ENCODE data around the gene C19orf25.
"Not testable (repeated sequence)": the region's sequence is repeated elsewhere in the genome, so short reads cannot be mapped to it uniquely, and the experiment has no call there.

Gene C19orf25

DNA sequence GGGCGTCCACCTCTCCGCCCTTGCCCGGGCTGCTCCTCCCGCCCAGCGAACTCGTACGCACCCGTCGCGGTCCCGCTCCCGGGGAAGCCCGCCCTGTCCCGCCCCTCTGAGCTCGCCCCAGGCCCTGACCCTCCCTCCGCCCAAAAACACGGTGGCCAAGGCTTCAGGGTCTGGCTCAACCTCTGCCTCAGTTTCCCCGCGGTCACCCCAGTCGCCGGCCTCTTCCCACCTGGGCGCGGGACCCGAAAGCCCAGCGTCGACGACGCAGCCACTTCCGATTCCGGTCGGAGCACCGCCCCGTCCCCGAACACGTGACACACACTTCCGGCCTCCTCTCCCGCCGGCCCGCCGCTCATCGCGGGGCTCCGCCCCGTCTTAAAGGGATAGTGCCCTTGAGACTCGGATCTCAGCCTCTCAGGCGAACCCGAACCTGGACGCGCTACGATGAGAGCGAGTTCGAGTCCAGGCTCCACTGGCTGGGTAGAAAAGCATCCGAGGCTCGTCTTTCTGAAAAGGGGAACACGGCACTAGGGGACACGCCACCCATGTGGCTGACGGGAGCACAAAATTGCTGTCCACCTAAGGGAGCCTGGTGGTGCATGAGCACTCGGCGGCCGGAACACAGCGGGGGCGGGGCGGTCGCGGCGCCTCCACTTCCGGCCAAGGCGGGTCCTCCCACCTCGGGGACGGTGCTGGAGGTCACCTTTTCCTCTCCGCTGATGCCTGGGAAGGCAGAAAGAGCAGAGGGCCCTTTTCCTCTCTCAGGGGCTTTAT is at the start of gene C19orf25:
C19orf25 (minus strand) TSS at position 282 of the 774 bp plus-strand sequence. CDS start 312 bp downstream, outside the sequence.
- FAIRE-seq = peak; percentile 97

- FAIRE-seq = no peak
Measured at GRCh38 chr19:1527650-1528309, 48.8 kb upstream of the C19orf25 start.

- no peak for FAIRE-seq
Measured at GRCh38 chr19:1526979-1527649, 48.1 kb upstream of the C19orf25 start.

DNA sequence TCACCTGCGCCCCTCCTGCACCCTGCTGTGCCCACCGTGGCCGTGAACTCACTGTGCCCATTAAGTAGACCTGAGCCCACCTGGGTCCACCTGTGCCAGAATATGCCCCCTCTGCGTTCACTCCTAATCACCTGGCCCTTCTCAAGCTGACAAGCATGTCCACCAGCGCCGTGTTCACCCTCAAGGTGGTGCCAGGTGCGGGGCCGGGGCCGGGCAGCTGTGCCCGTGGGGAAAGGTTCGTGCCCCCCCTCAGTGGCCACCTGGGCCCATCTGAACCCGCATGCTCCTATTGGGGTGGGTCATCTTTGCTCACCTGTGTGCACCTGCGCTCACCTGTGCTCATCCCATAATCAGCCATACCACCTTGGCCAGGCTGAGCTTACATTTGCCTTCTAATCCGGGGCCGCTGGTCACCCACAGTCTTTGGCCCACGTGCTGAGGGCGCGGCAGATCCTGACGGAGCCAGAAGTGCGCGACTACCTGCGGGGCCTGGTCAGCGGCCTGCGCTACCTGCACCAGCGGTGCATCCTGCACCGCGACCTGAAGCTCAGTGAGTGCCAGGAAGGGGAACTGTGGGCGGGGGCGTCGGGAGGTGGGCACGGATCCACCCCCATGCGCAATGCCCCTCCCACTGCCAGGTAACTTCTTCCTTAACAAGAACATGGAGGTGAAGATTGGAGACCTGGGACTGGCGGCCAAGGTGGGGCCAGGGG is 47.2 kb upstream of the C19orf25 start:
- no peak for FAIRE-seq

DNA sequence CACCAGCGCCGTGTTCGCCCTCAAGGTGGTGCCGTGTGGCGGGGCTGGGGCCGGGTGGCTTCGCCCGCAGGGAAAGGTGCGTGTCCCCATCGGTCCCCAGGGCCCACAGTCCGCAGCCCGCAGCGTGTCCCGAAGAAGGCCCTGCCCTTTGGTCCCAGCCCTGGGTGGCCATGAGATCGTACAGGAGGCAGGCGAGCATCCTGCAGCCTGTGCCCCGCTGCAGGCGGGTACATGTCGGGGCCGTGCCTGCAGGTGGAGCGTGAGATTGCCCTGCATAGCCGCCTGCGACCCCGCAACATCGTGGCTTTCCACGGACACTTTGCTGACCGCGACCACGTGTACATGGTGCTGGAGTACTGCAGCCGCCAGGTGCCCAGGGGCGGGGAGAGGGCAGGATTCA is 46.3 kb upstream of the C19orf25 start:
- no peak for FAIRE-seq

GRCh38 chr19:1524972-1525325 is 45.9 kb upstream of the C19orf25 start:
- FAIRE-seq = no peak

DNA sequence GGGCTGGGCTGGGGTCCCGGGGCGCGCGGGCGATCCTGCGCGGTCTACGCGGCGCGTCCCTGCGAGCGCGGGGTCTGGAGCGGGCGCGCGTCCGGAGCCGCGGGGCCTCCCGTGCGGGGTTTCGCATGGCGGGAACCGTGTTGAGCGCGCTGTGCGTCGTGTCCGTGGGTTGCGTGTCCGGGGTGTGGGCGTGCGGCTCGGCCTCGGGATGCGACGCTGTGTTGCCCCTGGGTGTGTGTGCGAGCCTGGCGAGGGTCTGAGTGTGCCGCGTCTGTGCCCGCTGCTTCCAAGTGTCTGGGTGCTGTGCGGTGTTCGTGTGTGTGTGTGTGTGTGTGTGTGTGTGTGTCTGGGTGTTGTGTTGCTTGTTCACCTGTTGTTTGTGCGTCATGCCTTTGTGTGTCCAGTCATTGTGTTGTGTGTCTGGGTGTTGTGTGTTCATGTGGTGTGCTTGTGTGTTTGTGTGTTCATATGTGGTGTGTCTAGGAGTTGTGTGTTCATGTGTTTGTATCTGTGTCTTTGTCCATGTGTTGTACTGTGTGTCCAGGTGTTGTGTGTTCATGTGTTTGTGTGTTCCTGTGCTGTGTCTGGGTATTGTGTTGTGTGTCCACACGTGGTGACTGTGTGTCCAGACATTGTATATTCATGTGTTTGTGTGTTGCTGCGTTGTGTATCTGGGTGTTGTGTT is 45.4 kb upstream of the C19orf25 start:
- no peak for FAIRE-seq

DNA sequence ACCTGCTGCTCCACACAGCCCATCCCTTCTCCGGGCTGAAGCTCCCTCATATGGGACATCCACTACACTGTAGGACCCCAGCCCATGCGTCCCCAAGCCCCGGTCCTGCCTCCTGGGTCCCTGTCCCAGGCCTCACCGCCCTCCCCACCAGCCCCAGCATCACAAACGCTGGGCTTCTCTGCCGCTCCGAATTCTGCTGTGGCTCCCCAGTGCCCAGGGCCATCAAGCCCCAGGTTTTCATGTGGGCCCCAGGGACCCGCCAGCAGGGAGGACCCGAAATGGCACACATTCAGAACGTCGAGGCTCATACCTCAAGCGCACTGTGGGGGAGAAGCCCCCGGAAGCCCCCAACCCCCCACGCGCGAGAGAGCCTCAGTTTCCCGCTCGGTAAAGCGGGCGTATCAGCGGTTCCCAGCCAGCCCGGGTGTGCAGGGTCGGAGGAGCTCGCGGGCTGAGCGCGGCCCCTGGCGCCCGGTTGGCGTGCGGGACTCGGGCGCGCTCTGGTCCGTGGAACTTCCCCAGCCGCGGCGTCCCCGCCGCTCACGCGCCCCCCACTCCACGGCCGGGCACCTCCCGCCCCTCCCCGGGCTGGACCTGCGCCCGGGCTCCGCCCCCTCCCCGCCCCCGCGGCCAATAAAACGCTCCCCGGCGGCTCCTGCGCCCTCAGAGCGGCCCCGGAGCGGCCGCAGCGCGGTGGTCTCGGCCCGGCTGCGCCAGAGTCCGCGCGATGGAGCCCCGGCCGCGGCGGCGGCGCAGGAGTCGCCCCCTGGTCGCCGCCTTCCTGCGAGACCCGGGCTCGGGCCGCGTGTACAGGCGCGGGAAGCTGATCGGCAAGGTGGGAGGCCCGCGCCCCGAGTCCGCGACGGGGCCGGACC is 44.6 kb upstream of the C19orf25 start, which contains the start of gene PLK5:
PLK5 (plus strand) TSS at position 666 of the 875 bp plus-strand sequence. CDS start 2,920 bp downstream, outside the sequence.
- FAIRE-seq = no peak

GRCh38 chr19:1522838-1523237 is 43.8 kb upstream of the C19orf25 start:
- no peak for FAIRE-seq

- no peak for FAIRE-seq
Measured at GRCh38 chr19:1522061-1522460, 43.0 kb upstream of the C19orf25 start.

DNA sequence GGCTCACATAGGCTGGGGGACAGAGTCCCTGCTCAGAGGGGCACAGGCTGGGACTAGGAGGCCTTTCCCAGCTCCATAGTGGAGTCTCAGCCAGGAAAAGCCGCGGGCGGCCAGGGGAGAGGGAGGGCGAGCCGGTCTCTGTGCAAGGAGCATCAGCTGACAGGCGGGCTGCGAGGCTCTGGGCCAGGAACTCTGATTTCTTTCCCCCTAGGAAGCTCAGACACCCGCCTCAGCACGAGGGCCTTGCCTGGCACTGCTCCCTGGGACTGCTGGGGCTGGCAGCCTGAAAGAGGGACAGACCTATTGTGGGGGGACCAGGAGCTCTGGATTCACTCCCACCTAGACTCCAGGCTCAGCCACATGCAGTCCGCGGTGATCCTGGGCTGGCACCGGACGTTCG is 42.6 kb upstream of the C19orf25 start:
- FAIRE-seq = no peak

DNA sequence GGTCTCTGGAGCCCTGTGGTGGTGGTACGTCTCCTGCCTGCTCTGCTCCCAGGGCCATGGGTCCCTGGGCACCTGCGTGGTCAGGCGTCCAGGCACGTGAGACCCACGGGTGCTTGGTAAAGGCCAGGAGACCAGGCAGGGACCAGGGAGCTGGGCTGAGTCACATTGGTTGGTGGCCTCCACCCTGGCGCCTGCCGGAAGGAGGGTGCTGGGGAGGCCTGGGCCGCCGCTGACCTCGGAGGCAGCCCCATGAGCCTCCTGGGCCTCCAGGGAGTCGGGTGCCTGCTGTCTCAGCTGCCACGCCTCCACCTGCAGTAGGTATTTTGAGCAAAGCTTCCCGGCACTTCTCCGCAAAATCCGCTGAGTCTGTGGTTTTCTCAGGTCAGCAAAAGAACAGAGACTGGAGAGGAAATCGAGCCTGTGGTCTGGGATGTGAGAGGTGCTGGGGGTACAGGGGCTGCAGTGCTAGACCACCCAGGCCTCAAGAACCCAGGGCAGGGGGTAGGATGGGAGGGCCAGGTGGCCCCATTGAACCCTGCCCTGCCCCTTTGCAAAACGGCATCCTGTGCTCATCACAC is 41.3 kb upstream of the C19orf25 start:
- no peak for FAIRE-seq

- not testable (repeated sequence) for FAIRE-seq
Measured at GRCh38 chr19:1519802-1520201, 40.8 kb upstream of the C19orf25 start.

DNA sequence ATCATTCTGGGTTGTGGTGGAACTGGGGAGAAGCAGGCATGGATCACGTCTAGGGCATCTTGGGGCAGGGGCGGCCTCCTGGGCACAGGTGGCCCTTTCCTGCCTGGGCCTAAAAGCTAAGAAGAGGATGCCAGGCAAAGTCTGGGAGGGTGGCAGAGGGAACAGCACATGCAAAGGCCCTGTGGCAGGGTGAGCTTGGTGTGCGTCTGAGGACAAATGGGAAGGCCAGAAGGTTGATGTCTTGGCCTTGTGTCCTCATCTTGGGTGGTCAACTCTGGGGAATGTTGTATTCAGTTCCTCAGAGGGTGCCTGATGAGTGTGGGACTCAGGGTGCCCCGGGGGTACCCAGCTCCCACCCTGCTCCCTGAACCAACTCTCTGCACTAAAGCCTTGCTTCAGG is 39.5 kb upstream of the C19orf25 start:
- no peak for FAIRE-seq

- FAIRE-seq = no peak
Measured at GRCh38 chr19:1516395-1516753, 37.4 kb upstream of the C19orf25 start.

DNA sequence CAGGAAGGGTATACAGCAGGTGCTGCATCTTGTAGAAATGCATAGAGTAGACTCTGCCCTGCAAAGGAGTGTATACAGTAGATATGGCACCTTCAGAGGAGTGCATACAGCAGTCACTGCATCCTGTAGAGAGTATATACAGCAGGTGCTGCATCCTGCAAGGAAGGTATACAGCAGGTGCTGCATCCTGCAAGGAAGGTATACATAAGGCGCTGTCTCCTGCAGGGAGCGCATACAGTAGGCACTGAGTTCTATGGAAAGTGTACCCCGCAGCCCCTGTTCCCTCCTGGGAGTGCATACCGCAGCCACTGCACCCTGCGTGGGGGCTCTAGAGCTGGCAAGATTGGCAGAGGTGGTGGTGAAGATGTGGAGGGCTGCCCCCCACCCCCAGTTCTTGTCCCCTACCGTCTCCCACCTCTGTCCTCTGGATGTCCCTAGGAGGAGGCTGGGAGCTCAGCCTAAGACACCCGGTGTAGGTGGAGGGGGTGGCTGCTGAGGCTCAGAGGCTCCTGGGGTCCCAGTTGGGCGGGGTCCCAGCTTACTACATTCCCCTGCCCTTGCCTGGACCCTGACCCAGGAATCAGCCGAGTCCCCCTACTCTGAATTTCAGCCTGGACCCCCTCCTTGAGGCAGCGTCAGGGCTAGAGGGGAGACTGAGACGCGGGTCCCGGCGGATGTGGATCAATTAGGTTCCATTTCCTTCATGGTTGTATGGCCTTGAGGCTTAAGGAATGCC is 36.1 kb upstream of the C19orf25 start:
- no peak for FAIRE-seq

- FAIRE-seq = no peak
Measured at GRCh38 chr19:1514295-1514661, 35.3 kb upstream of the C19orf25 start.

DNA sequence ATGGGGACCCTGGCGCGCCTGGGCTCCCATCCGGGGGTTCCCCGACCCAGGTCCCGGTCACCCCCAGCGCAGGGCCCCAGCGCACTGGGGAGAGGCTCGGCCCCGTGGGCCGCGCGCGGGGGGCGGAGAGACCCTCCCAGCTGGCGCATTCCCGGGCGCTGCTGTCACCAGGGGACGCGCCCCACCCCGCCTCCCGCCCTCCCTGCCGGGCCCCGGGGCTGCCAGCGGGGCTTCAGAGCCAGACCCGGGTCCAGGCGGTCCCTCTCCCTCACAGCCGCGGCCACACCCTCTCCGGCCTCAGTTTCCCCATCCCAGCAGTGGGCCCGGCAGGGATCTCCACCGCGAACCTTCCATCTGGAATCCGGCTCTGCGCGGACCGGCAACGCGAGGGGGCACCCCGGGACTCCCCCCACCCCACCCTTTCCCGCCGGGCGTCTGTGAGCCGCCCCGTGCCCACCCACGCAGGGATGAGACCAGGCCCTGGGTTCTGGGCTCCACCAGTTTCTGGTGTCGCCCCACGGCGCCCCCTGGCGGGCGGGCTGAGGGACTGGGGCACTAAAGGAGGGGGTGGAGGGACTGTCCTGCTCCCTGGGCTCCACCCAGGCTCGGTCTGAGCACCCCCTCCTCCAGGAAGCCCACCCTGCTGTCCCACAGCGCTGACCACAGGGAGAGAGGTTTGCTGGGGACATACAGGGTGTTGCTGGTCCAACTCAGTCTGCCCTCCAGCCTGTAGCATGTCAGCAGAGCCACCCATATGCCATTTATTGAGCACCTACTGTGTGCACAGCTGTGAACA is 34.7 kb upstream of the C19orf25 start:
- no peak for FAIRE-seq

DNA sequence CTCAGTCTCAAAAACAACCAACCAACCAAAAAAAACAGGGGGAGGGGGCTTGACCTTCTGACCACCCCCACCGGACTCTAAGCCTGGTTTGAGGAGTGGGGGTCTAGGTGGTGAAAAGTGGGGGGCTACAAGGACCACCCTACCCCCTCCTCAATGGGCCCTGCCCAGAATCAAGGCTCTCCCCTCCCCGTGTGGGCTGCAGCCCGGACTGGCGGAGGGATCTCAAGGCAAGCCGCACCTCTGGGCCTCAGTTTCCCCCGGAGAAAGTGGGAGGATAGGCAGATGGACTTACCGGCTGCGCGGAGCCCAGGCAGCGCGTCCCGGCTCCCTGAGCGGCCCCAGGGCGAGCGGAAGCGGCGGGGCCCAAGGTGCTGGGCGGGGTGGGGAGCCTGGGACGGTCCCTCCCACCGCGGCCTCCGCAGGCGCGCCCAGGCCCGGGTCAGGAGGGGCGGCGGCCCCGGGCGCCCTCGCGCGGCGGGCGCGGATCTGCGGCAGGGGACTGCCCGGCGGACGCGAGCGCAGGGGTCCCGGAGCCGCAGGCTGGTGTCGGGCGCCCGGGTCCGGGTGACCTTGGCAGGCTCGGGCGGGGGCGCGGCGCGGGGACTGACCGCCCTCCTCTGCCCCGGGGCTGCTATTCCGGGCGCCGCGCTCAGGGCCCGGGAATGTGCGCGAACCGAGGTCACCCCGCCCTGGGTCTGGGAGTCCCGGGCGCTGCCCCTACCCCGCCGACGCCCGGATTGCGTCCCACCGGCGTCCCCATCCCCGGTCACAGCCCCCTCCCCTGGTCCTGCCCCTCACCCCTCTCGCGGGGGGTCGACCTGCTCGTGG is 33.9 kb upstream of the C19orf25 start, which contains the start of gene ADAMTSL5:
ADAMTSL5 (minus strand) TSS at position 349 of the 828 bp plus-strand sequence. CDS start 2,076 bp downstream, outside the sequence.
- no peak for FAIRE-seq
